Measurements from ENCODE around the gene P2RX1.
"Not testable (repeated sequence)": the region's sequence is repeated elsewhere in the genome, so short reads cannot be mapped to it uniquely, and the experiment has no call there.

The P2RX1 gene

DNA sequence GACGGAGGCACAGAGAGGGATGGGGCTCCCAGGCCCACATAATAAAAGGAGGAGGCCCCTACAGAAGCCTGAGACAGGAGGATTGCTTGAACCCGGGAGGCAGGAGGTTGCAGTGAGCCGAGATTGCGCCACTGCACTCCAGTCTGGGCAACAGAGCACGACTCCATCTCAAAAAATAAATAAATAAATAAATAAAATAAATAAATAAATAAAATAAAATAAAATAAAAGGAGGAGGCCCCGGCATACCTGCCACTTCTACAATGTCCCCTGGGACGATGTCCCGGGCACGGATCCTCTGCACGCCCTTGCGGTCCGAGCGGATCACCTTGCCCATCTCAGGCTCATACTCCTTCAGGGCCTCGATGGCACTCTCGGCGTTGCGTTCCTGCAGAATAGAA lies 34.7 kb upstream of the P2RX1 start:
- DNase-seq: no peak

DNA sequence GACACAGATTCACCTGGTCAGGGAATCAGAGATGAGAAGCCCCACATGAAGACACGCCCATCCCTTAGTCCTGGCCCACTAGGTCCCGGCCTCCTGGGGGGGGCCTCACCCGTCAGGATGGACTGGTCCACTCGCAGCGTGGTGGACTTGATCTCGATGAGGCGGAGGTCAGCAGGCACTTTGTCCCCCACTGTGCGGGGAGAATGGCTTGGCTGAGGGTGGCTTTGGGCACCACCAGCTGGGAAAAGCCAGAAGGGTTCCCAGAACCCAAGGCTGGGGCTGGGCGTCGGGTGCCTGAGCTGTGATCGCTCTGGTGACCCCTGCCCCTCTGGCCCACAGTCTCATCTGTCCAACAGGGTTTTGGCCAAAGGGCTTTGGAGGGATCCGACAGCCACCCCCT lies 34.3 kb upstream of the P2RX1 start:
- DNase-seq: no peak

DNA sequence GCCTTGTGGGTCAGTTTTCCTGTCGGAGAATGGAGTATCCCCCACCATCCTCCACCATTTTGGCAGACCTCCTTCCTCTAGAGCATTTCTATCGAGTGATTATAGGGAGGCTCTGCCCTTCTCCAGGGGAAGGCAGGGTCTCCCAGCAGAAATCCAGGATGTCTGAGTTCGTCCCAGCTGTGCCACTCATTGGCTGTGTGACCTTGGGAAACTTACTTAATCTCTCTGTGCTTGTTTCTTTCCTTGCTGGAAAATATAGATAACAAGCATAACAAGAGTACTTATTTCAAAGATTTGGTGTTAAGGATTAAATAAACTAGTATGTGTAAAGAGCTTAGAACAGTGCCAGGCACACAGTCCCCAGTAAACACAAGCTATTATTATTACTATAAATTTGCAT lies 33.2 kb upstream of the P2RX1 start:
- no peak for DNase-seq

DNA sequence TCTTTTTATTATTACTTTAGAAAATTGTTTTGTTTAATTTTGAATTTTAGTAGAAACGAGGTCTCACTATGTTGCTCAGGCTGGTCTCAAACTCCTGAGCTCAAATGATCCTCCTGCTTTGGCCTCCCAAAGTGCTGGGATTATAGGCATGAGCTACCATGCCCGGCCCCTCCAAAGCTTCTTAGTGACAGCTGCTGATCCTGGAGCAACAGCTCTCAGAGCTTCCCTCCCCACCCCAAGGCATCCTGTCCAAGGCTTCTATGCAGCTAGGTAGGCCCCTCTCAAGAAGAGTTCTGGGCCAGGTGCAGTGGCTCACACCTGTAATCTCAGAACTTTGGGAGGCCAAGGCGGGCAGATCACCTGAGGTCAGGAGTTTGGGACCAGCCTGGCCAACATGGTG lies 32.3 kb upstream of the P2RX1 start:
- DNase-seq: not testable (repeated sequence)

DNA sequence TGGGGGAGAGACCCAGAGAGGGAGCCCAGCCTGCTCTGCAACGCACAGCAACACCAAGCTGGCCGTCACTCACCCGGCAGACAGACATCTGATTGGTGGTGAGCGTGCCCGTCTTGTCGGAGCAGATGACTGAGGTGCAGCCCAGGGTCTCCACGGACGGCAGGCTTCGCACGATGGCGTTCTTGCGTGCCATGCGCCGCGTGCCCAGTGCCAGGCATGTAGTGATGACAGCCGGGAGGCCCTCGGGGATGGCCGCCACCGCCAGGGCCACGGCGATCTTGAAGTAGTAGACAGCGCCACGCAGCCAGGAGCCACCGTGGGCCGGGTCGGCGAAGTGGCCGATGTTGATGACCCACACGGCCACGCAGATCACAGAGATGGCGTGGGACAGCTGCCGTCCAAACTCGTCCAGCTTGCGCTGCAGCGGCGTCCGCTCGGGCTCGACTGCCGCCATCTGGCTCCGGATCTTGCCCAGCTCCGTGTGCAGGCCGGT lies 31.1 kb upstream of the P2RX1 start:
- no peak for DNase-seq

DNA sequence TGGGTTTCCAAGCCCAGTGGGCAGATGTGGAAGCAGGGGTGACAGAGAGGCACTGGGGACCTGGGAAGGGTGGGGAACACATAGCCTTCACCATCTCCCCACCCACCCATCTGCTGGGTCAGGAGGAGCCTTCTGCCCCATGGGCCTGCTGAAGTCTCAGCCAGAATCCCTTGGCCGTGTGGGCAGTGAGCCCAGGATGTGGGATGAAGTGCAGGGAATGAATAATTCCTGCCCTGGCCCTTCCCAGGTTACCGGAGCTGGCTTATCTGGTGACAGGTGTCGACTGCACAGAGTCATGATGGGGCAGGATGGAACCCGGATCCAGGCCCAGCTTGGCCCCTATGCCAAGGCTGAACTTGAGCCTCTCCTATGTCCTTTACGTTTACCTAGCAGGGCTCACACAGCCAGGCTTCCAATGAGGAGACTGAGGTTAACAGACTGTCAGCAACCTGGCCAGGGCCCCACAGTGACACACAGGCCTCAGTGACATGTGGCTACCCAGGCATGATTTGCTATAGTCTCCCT lies 30.5 kb upstream of the P2RX1 start:
- no peak for DNase-seq

DNA sequence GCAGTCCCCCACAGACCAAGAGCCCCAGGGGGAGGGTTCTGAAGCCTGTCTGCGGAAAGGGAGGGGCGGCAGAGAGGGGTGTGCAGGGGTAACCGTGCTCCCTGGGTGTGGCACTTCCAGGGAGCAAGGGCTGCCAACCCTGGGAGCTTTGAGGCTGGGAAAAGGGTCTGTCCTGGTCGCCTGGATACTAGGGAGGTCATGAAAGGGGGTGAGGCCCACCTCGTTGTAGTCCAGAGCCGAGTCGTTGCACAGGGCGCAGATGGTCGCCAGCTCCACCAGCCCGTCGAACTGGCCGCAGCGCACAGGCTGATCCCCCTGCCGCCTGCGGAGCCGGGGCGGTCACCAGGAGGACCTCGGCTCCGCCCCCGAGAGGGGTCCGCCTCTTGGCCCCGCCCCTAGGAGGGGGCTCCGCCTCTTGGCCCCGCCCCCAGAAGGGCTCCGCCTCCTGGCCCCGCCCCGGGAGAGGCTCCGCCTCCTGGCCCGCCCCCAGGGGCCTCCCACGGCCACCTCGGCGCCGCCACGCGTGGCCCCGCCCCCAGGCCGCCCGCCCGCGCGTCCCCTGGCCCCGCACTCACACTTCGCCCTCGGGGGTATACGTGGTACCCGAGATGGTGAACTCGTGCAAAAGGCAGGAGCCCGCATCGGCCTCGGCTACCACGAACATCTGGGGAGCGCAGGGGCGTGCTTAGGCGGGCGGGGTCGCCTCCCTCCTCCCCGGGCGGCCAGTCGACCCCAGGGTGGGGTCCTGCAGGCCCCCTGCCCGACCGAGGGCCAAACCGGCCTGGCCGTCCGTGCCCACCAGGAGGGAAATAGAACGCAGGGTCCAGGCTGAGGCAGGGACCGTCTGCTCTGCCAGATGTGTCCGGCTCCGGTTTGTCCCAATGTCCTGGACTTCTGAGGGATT lies 28.5 kb upstream of the P2RX1 start:
- DNase-seq: peak; percentile 80

DNA sequence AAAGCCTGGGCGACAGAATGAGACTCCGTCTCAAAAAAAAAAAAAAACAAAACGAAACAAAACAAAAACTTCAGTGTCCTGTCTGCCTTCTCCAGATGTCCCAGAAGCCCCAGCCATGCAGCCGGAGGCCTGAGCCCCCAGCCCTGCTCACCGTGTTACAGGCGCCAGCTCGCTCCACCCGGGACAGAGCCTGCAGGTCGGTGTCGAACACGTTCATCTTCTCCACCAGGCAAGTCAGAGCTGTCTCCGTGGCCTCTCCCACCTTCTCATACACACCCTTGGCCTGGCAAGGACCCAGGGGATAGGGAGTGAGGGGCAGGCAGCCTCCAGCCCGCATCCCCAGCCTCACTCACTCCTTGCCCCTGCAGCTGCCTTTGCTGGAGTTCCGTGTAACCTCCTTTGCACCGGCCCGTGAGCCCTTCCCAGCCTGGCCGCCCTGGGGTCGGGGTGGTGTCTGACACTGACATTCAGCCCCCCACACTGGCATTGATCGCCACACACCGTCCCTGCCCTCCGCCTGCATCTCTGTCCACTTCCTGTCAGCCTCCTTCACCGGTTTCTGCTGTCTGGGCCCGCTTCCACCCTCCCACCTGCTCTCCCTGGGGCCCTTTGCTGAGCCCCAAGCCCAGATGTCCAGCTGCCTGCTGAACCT lies 27.1 kb upstream of the P2RX1 start:
- no peak for DNase-seq

DNA sequence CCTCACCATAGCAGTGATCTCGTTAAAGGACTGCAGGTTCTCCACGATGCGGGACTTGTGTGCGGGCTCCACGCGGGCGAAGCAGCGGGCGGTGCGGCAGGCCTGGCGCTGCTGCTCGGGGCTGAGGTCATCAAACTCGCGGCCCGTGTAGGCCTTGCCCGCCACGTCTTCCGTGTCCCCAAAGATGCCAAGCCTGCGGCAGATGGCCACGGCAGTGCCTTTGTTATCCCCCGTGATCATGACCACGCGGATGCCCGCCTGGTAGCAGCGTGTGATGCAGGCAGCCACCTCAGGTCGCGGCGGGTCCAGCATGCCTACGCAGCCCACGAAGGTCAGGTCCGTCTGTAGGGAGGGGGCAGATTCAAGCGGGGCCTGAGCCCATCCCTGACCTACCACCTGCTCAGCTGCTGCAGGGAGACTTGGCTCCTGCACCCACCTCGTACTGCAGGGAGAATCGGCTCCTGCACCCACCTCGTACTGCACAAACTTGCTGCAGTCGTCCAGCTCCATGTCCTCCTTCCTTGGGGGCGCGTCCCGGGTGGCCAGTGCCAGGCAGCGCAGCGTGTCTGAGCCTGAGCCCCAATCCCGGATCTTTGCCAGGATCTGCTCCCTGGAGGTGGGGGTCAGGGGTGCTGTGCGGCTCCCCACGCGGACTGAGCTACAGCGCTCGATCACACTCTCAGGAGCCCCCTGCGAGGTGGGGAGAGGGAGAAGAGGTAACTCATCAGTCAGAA lies 24.9 kb upstream of the P2RX1 start:
- DNase-seq: no peak

DNA sequence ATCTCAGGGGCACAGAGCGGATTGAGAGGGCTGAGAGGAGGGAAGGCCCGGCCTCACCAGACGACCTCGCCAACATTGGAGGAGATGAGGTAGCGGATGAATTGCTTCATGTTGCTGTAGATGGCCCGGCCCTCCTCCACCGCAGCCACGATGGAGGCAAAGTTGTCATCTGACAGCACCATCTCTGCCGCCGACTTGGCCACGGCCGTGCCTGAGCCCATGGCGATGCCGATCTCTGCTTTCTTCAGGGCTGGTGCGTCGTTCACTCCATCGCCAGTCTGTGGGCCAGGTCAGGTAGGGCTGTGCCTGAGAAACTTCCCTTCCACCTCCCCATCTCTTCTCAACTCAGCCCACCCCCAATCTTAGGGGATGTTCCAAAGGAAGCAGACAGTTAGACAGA lies 21.1 kb upstream of the P2RX1 start:
- DNase-seq: no peak

DNA sequence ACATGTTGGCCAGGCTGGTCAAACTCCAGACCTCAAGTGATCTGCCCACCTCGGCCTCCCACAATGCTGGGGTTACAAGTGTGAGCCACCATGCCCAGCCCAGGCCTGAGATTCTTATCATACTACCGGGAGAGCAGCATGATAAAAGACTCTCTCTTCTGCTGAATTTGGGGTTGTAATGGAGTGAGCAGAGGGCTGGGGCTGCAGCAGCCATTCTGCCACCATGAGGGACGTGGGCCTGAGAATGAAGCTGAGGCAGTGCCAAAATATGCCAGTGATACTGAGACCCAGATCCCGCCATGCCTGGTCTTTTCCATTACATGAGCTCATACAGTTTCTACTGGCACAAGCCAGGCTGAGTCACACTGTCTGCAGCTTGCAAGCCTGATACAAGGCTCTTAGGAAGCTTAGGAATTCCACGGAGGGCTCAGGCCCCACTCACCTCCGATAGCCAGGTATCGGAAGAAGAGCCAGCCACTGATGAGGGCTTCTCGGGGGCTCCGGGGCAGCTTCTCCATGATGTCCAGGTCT lies 19.6 kb upstream of the P2RX1 start:
- no peak for DNase-seq

DNA sequence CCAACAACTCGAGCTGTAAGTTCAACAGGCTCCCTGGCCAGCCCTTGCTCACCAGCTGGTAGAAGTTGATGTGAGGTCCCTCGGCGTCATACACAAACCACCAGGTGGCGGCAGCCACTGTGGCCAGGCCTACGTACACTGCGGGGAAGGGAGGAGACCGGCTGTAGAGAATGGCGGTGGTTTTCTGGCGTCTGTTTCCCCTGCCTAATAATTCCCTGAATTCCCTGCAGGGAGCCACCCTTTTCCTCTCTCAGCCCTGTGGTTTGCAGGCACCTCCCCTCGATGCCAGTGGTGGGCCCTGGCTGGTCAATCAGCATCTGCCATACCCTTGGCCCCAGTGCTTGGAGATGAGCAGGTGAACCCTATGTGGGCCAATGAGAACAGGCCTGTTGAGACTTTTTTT lies 18.9 kb upstream of the P2RX1 start:
- peak; percentile 63 for DNase-seq

DNA sequence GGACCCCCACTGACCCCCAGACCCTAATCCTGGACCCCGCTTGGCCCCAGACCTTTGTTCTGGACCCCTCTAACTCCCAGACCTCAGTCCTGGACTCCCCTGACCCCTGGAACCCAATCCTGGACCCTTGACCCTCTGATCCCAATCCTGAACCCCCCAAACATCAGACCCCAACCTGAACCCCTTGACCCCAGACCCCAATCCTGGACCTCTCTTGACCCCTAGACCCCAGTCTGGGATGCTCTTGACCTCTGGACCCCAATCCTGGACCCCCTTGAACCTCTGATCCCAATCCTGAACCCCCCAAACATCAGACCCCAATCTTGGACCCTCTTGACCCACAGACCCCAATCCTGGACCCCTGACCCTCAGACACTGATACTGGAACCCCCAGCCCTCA lies 13.5 kb upstream of the P2RX1 start:
- DNase-seq: no peak

DNA sequence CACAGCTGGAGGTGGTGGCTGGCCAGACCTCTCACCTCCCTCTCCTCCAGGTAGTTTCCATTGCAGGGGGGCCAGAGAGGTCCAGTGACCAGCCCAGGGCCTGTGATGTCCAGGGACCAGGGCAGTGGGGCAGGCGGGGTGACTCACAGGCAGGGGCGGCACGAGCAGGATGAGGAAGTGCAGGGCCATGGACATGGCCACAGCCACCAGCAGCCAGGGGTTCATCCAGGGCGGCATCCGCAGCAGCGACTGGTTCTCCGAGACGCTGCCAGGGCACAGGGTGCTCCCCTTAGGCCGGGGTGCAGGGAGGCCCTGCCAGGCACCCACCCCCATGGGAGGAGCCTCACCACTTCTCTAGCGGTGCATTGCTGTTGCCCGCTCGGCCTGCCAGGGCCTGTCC lies 12.9 kb upstream of the P2RX1 start:
- DNase-seq: no peak

DNA sequence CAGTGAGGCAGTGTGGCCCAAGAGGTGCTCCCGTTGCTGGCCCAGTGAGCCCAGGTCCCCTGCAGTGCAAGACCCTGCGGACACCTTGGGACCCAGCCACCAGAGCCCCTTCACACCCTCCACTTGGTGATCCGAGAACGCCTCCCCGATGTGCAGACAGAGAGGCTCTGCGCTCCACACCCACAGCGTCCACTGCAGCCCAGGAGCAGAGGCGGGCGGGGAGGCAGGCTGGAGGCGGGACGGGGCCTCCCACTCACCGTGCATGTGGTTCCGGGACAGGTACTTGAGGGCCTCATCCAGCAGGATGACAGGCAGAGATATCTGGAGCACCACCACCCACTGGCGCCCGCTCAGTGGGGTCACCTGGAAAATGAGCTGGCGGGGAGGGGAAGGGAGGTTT lies 12.1 kb upstream of the P2RX1 start:
- no peak for DNase-seq

DNA sequence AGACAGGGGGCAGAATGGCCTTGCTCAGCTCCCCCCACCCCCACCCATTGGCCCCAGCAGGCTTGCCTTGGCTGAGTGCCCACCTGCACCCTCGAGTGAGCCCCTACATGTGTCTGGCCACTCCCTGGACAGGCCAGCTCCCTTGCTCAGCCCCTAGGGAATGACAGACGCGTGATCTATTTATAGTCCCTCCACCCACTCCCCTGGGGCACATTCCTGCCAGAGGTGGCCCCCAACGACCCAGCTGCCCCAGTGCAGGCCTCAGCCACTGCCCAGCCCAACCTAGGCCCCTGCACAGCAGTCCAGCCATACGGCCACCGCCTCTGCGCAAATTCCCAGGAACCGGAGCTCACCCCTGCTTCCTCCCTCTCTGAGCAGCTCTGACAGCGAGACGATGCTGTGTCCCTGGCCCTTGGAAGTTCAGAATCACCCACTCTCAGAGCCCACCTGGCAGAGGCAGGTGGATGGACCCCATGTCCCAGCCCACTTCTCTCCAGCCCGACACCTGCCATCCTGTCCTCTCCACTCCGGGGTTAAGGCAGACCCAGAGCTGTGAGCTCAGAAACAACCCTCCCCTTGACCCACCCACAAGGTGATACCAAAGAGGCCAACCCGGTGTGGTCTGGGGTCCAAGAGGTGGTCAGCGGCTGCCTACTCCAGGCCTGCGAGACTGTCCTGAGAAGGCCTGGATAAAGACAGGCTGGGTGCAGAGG lies 11.5 kb upstream of the P2RX1 start:
- DNase-seq: no peak

DNA sequence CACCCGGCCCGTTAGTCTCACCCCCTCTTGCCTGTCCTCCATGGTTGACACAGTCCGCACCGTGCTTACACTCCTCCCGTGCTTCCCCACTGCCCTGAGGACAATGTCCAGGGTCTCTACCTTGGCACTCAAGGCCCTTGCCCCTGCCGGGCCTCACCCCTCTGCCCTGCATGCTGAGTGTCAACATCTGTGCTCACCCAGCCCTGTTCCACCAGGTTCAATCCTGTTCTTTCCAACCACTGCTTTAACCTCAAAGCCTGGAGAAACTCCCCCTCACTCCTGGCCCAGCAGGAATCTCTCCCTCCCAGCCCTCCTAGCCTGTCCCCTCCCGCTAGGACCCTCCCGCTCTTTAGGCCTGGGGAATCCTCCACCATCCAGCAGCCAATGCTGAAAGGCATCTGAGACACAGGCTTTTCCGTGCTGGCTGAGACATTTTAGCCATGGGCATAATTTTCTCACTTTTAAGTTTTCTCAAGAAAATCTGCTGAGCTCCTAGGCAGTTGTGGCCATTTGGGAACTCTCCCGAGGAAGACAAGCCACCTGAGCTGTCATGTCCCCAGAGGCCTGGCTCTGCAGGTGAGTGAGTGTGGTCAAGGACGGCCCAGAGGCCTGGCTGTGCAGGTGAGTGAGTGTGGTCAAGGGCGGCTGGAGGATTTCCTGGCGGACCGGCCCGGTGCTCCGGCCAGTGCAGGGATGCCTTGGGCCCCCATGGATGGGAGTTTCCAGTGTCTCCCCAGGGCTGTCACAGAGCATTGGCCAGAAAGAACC lies 10.8 kb upstream of the P2RX1 start:
- DNase-seq: no peak

DNA sequence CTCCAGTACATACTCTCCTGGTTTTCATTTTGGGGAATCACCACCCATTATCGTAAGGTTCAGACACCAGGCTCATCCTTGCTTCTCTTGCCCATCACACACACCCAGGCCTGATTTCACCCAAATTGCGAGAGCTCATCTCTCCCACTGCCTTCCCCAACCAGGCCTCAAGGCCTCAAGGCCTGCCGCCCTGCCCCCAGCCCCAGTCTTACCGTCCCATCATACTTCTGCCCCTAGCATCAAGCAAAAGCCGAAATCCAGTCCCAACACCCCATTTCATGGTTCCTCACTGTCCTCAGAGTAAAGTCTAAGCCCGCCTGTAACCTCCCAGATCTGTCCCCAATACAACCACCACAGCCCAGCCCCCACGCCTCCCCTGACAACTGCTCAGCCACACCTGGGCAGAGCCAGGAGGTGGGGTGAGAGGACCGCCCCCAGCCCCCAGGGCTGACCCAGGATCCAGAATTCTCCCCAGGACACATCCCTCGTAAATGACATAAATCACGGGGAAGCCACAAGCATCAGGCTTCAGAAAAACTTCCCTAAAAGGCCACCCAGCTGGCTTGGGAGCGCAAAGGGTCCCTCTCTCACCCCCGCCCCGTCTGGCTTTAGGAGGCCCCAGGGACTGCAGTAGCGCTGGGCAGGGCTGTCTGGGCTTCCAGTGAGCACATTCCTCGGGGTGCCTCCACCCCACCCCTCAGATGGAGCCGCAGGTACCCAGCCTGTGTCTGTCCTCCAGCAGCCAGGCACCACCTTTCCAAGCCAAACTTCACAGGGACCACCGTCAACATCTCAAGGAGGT lies 9.6 kb upstream of the P2RX1 start:
- DNase-seq: no peak

DNA sequence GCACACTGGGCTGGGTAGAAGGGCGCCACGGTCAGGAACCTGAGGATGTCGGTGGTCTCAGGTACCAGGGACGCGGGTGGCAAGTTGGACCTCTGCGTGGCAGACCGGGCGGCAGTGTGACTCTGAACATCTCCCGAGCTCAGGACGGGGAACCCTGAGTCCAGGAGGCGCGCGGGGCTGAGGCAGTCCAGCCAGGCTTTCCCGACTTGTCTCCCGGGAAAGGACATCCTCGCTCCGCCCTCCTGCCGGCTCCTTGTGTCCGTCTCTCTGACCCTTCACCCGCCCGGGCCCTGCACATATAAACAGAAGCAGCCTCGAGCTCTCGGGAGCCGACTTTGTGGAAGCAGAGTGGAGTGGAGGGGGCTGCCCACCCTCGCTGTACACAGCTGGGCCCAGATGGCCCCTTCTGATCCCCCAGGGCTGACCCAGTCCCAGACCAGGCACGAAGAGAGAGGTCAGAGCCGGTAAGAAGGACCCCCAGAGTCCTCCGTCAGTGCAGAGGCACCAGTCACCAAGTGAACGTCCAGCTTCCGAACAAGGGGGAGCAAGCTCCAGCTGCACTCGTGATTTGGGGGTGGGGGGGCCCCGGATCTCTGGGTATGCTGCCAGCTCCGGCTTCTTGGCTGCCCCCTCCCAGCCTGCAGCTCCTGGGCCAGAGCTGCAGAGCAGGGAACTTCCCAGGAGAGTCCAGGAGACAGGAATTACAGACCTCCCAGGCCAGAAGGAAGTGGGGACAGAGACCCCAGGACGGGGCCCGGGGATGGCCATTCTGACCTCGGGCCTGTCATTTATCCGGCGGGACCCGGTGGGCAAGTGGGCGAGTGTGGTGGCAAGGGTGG lies 8.5 kb upstream of the P2RX1 start:
- peak; percentile 60 for DNase-seq
